ENCODE results near the gene MRPL38.
"Not testable (repeated sequence)": the region's sequence is repeated elsewhere in the genome, so short reads cannot be mapped to it uniquely, and the experiment has no call there.

MRPL38 gene

GRCh38 chr17:75896415-75897159 lies 8.1 kb downstream of the MRPL38 start, which contains the start of gene TRIM65:
TSS of gene TRIM65 (minus strand) at chr17:75896951. CDS start at chr17:75896937, 14 bp downstream.
- peak; percentile 60 to 86 for DNase-seq

- peak; percentile 45 to 55 for DNase-seq
These were observed 9.1 kb downstream of the MRPL38 start for GRCh38 chr17:75895370-75896155.

- no peak for DNase-seq
These were observed 10.5 kb downstream of the MRPL38 start for GRCh38 chr17:75894049-75894733.

GRCh38 chr17:75893305-75894048 lies 11.2 kb downstream of the MRPL38 start:
- DNase-seq = no peak

- DNase-seq = no peak
These were observed 12.0 kb downstream of the MRPL38 start for GRCh38 chr17:75892556-75893224.

GRCh38 chr17:75891605-75892555 lies 12.8 kb downstream of the MRPL38 start:
- no peak for DNase-seq

GRCh38 chr17:75891022-75891604 lies 13.6 kb downstream of the MRPL38 start:
- no peak for DNase-seq

- DNase-seq = no peak
These were observed 15.2 kb downstream of the MRPL38 start for GRCh38 chr17:75889454-75889853.

- DNase-seq = no peak
These were observed 16.2 kb downstream of the MRPL38 start for GRCh38 chr17:75888484-75888883.

GRCh38 chr17:75885860-75886259 lies 18.8 kb downstream of the MRPL38 start:
- not testable (repeated sequence) for DNase-seq

- DNase-seq = no peak
These were observed 19.3 kb downstream of the MRPL38 start for GRCh38 chr17:75885431-75885830.

- no peak for DNase-seq
These were observed 22.8 kb downstream of the MRPL38 start for GRCh38 chr17:75881678-75882454.

GRCh38 chr17:75880266-75880665 lies 24.4 kb downstream of the MRPL38 start:
- DNase-seq = no peak

- DNase-seq = peak; percentile 51 to 69
These were observed 26.3 kb downstream of the MRPL38 start, which contains the start of gene TRIM47 for GRCh38 chr17:75878174-75878998. TSS of gene TRIM47 (minus strand) at chr17:75878581. CDS start at chr17:75878548, 33 bp downstream.

- DNase-seq = peak; percentile 58 to 86
These were observed 26.9 kb downstream of the MRPL38 start for GRCh38 chr17:75877752-75878173.

GRCh38 chr17:75876938-75877751 lies 27.5 kb downstream of the MRPL38 start:
- peak; percentile 51 to 72 for DNase-seq

GRCh38 chr17:75876190-75876937 lies 28.3 kb downstream of the MRPL38 start:
- DNase-seq = peak; percentile 86 to 91

All from SHP77 (cell line).